Bronchial smooth muscle cell (primary cell): ENCODE data around the gene AKAP4. TPM values are rescaled to one million over a fixed set of nuclear protein-coding genes. Genes with fewer than 3 reads are reported as not detected.

Experiments used
- total RNA-seq: library from RNA; depleted of rRNA; stranded (reverse); fragments of >200 nt; gene quantifications from 2 replicates; pipeline ENCODE4 v1.2.1, GENCODE V29; 2014

The AKAP4 gene, protein sequence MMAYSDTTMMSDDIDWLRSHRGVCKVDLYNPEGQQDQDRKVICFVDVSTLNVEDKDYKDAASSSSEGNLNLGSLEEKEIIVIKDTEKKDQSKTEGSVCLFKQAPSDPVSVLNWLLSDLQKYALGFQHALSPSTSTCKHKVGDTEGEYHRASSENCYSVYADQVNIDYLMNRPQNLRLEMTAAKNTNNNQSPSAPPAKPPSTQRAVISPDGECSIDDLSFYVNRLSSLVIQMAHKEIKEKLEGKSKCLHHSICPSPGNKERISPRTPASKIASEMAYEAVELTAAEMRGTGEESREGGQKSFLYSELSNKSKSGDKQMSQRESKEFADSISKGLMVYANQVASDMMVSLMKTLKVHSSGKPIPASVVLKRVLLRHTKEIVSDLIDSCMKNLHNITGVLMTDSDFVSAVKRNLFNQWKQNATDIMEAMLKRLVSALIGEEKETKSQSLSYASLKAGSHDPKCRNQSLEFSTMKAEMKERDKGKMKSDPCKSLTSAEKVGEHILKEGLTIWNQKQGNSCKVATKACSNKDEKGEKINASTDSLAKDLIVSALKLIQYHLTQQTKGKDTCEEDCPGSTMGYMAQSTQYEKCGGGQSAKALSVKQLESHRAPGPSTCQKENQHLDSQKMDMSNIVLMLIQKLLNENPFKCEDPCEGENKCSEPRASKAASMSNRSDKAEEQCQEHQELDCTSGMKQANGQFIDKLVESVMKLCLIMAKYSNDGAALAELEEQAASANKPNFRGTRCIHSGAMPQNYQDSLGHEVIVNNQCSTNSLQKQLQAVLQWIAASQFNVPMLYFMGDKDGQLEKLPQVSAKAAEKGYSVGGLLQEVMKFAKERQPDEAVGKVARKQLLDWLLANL
- not detected in 2 replicates for total RNA-seq

DNA sequence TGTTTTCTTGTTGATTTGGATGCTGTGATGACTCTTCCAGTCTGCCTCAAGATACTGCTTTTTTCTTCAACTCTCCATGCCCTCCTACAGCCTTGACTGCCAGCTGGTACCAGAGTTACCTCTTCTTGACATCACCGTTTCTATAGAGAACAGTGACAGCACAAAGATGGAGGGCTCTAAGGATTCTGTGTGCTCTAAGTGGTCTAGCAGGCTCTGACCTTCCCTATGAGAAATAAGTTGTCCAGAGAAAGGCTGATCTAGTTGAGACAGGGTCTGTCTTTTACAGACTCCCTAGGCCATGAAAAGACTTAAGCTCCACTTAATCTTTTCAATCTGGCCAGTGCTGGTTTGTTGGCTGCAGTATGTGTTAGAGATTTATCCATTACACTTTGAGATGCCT, at the start of gene AKAP4:
Gene AKAP4, minus strand, starts transcription at position 101 of the 400 bp plus-strand sequence. CDS start 118 bp downstream, outside the sequence.

GRCh38 chrX:50204364-50204899, 3.6 kb upstream of the AKAP4 start, which contains the start of gene CCNB3:
CCNB3 (plus strand) TSS chrX:50204765; CDS start chrX:50285164, 80,399 bp downstream.

Other genes starting within 250 kb of the AKAP4 start
- 0.63 TPM in 1 of 2 replicates, not detected in the other for gene CCNB3, start 3.8 kb upstream of the AKAP4 start, total RNA-seq